Mesendoderm (in vitro differentiated cells): ENCODE measurements around the gene PPP4C.

Experiments used
- DNase-seq: peaks from one replicate; pipeline ENCODE4 v3.0.0; 2013
- H2AK5ac ChIP-seq: 2 replicates; pipeline ENCODE4 v1.6.1; 2013; ENCODE audit warnings: low read length, inconsistent platforms
- H2BK120ac ChIP-seq: 2 replicates; pipeline ENCODE4 v1.6.1; 2013; ENCODE audit warnings: low read depth, mild to moderate bottlenecking, low read length, moderate library complexity, mixed read lengths
- H2BK15ac ChIP-seq: replicated peaks from 2 replicates; pipeline ENCODE4 v1.6.1; 2013; ENCODE audit warnings: low read depth, mild to moderate bottlenecking, moderate library complexity
- H2BK5ac ChIP-seq: 2 replicates; pipeline ENCODE4 v1.6.1; 2013; ENCODE audit warnings: low read length, inconsistent platforms
- H3K18ac ChIP-seq: 2 replicates; pipeline ENCODE4 v1.6.1; 2013; ENCODE audit warnings: mild to moderate bottlenecking, low read length, mixed read lengths
- H3K23ac ChIP-seq: one replicate; pipeline ENCODE4 v1.6.1; 2013; ENCODE audit warnings: low read length
- H3K27ac ChIP-seq: 2 replicates; pipeline ENCODE4 v1.5.1; 2013; ENCODE audit warnings: low read depth, mild to moderate bottlenecking, inconsistent platforms, low read length, moderate library complexity
- H3K27me3 ChIP-seq: 2 replicates; pipeline ENCODE4 v1.6.1; 2013; ENCODE audit warnings: low read length, control low read depth, mild to moderate bottlenecking, inconsistent platforms; ENCODE audit not compliant: insufficient read depth, poor library complexity
- H3K36me3 ChIP-seq: 2 replicates; pipeline ENCODE4 v1.6.1; 2013; ENCODE audit warnings: low read length, inconsistent platforms; ENCODE audit not compliant: control insufficient read depth, insufficient read depth
- H3K4ac ChIP-seq: one replicate; pipeline ENCODE4 v1.6.1; 2013; ENCODE audit warnings: low read depth, mild to moderate bottlenecking, low read length, moderate library complexity
- H3K4me1 ChIP-seq: 2 replicates; pipeline ENCODE4 v1.6.1; 2013; ENCODE audit warnings: low read depth, low read length, inconsistent platforms; ENCODE audit not compliant: control insufficient read depth
- H3K4me2 ChIP-seq: 2 replicates; pipeline ENCODE4 v1.6.1; 2013; ENCODE audit warnings: low read length
- H3K4me3 ChIP-seq: 2 replicates; pipeline ENCODE4 v1.5.1; 2013; ENCODE audit warnings: mild to moderate bottlenecking, low read length
- H3K56ac ChIP-seq: one replicate; pipeline ENCODE4 v1.6.1; 2013; ENCODE audit warnings: low read length
- H3K79me1 ChIP-seq: 2 replicates; pipeline ENCODE4 v1.6.1; 2013; ENCODE audit warnings: low read length, inconsistent platforms
- H3K79me2 ChIP-seq: 2 replicates; pipeline ENCODE4 v1.6.1; 2013; ENCODE audit warnings: mild to moderate bottlenecking, low read length; ENCODE audit not compliant: control insufficient read depth, insufficient read depth
- H3K9ac ChIP-seq: 2 replicates; pipeline ENCODE4 v1.6.1; 2013; ENCODE audit warnings: low read length, inconsistent platforms
- H4K5ac ChIP-seq: one replicate; pipeline ENCODE4 v1.6.1; 2013; ENCODE audit warnings: low read length
- H4K8ac ChIP-seq: one replicate; pipeline ENCODE4 v1.6.1; 2013; ENCODE audit warnings: low read depth, mild to moderate bottlenecking, control low read depth, low read length, moderate library complexity
- WGBS: extraction: QIAGEN DNeasy Blood & Tissue Kit; methylation state at CpG from one replicate; pipeline ENCODE4 v1.1.7; 2013; ENCODE audit warnings: low lambda C conversion rate, missing lambda C conversion rate; ENCODE audit not compliant: insufficient coverage; ENCODE audit errors: extremely low coverage; 5-methylcytosine and 5-hydroxymethylcytosine counted together

Gene PPP4C

DNA sequence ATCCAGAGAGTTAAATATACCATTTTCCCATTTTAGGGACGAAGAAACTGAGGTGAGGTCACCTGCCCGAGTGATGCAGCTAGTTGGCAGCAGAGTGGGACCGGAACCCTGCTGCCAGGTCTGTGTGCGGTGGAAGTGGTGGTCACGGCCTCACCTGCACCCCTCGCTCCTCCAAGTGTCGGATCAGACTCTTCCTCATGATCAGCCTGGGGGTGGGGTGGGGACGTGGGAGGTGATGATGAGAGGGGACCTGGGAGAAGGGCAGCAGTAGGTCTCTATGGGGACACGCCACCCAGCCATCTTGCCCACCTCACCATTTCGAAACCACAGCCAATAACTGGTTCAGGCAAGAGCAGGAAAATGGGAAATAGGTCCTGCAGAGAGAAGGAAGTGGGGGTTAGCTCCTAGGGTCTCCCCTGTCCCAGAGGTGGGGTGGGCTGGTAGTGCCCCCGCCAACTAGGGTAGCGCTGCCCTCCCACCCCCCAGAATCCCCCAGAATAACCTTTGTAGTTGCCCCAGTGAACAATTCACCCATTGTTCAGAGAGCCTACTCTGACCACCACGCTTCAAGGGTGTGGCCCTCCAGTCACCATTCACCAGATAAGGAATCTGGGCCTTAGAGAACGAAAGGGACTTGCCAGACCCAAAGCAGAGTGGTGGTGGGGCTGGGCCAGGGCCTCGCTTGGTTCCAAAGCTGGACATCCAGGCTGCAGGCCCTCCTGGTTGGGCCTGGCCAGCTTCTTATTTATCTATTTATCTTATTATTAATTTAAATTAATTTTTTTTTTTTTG lies 32.5 kb downstream of the PPP4C start:
- no peak overlapping the region for H2BK15ac ChIP-seq
- H3K79me1 ChIP-seq = no peaks in the 10 kb centered on the region
- no peaks in the 10 kb centered on the region for H3K27me3 ChIP-seq
- no peaks in the 10 kb centered on the region for H3K36me3 ChIP-seq
- H3K4me2 ChIP-seq = no peak overlapping the region
- H3K56ac ChIP-seq = no peak overlapping the region
- no peak for DNase-seq
- no CpG with 5 or more reads among the region's 15 CpGs for WGBS
- no peak overlapping the region for H4K5ac ChIP-seq
- H4K8ac ChIP-seq = no peak overlapping the region
- no peak overlapping the region for H3K18ac ChIP-seq
- H3K23ac ChIP-seq = no peak overlapping the region
- no peak overlapping the region for H3K9ac ChIP-seq
- H2AK5ac ChIP-seq = no peak overlapping the region
- H3K27ac ChIP-seq = no peak overlapping the region
- no peak overlapping the region for H2BK120ac ChIP-seq
- no peak overlapping the region for H2BK5ac ChIP-seq
- no peaks in the 10 kb centered on the region for H3K79me2 ChIP-seq
- H3K4me1 ChIP-seq = no peaks in the 10 kb centered on the region
- H3K4me3 ChIP-seq = no peak overlapping the region
- H3K4ac ChIP-seq = no peak overlapping the region

DNA sequence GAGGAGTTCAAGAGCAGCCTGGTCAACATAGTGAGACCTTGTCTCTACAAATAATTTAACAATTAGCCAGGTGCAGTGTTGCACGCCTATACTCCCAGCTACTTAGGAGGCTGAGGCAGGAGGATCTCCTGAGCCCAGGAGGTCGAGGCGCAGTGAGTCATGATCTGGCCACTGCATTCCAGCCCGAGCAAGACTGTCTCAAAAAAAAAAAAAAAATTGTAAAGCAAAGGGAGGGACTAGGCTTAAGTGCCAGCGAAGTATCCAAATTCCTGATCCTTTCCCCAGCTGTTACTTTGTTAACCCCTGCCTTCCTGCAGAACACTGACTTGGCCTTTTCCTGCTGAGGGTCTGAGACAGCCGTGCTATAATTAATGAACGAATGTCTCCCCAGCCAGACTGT lies 34.9 kb downstream of the PPP4C start:
- no peak overlapping the region for H3K56ac ChIP-seq
- no peak for DNase-seq
- H3K4me2 ChIP-seq = no peak overlapping the region
- H2AK5ac ChIP-seq = no peak overlapping the region
- H3K23ac ChIP-seq = no peak overlapping the region
- H3K27ac ChIP-seq = no peak overlapping the region
- no peak overlapping the region for H2BK15ac ChIP-seq
- no peaks in the 10 kb centered on the region for H3K4me1 ChIP-seq
- no peak overlapping the region for H4K8ac ChIP-seq
- H3K4ac ChIP-seq = no peak overlapping the region
- H4K5ac ChIP-seq = no peak overlapping the region
- H3K18ac ChIP-seq = no peak overlapping the region
- no peak overlapping the region for H3K9ac ChIP-seq
- H3K27me3 ChIP-seq = no peaks in the 10 kb centered on the region
- no CpG with 5 or more reads among the region's 7 CpGs for WGBS
- H2BK120ac ChIP-seq = no peak overlapping the region
- no peak overlapping the region for H2BK5ac ChIP-seq
- no peaks in the 10 kb centered on the region for H3K79me1 ChIP-seq
- H3K36me3 ChIP-seq = no peaks in the 10 kb centered on the region
- H3K4me3 ChIP-seq = no peak overlapping the region
- no peaks in the 10 kb centered on the region for H3K79me2 ChIP-seq

DNA sequence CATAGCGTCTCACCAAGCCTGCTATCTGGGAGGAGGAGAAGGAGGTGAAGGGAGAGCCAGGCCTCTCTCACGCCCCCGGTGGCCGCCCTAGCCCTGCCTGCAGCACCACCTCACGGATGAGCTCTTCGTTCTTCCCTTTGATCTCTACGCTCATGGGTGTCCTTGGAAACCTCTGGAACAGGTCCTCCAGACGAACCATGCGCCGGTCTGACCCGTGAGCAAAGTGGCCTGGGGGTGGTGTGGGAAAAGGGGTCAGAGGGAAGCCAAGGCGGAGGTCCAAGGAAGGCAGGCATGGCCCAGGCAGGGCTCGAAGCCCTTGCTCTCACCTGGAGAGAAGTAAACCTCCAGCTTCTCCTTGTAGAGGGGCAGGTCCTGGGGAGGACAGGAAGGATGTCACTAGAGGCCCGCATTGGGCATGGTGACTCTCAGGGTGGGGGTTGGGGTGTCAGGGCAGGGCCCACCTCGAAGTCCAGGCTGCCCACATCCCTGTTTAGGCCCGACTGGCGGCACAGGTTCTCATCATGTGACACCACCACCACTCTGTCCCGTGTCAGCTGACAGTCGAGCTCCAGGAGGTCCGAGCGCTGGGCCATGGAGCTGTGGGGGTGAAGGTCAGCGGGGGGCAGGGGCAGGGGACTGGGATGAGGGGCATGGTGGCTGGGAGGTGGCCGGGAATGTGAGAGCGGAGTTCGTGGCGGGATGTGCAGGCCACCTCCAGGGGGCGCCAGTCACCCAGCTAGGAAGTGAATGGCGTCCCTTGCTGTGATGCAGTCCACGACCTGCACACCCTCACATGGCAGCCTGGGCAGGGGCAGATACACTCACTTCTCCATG lies 36.6 kb downstream of the PPP4C start:
- peak; percentile 74 for DNase-seq
- Histone ChIP-seq H2AK5ac (no peak overlapping the region), H3K4ac (no peak overlapping the region)

DNA sequence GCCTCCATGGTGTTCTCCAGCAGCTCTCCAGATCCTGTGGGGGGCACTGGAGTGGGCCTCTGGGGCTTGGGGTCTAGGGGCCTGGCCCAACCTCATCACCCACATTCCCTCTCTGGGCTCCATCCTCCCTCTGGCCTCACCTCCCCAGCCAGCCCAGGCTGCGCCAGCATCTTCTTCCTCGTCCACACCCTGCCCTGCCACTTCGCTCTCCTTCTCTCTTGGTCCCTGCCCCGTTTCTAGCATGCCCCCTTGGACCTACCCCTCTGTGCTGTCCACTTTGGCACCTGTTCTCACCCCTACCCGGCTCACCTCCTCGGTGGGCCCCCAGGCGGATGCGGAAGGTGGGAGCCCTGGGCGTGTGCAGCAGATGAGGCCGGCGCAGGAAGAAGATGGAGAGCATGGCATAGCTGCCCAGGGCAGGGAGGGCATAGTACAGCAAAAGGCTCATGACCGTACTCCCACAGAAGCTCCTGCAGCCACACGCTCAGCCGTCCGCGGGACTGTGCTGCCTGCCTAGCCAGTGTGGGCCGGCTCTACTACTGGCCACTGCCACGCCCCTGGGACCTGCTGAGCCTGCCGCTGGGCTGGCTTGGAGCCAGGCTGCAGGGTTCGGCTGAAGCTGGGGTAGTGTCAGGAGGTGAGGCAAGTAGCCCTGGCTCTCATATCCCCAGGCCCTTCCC lies 37.4 kb downstream of the PPP4C start, which contains the start of gene GDPD3:
Gene GDPD3, minus strand, starts transcription at position 507 of the 680 bp plus-strand sequence. Its CDS starts 59 bp downstream, at position 448.
- Histone ChIP-seq H2BK120ac (no peak within 1 kb of the TSS), H2AK5ac (no peak within 1 kb of the TSS), H3K4ac (no peak within 1 kb of the TSS), H3K27ac (no peak within 1 kb of the TSS), H2BK5ac (no peak within 1 kb of the TSS), H4K5ac (no peak within 1 kb of the TSS), H4K8ac (no peak within 1 kb of the TSS), H3K79me1 (no peaks in the 10 kb centered on the region), H3K4me3 (no peak within 1 kb of the TSS), H3K27me3 (no peaks in the 10 kb centered on the region), H3K56ac (no peak within 1 kb of the TSS), H3K18ac (no peak within 1 kb of the TSS), H3K23ac (no peak within 1 kb of the TSS), H3K9ac (no peak within 1 kb of the TSS), H3K4me1 (no peaks in the 10 kb centered on the region), H3K4me2 (no peak within 1 kb of the TSS), H2BK15ac (no peak within 1 kb of the TSS), H3K36me3 (peaks cover 4% of the 10 kb centered on the region), H3K79me2 (no peaks in the 10 kb centered on the region)
- WGBS = no CpG with 5 or more reads among the region's 20 CpGs
- no peak for DNase-seq

More for the DNA sequence above, 36.6 kb downstream of the PPP4C start:
- H3K9ac ChIP-seq = no peak overlapping the region
- WGBS = no CpG with 5 or more reads among the region's 29 CpGs
- H3K4me1 ChIP-seq = no peaks in the 10 kb centered on the region
- H3K27ac ChIP-seq = no peak overlapping the region
- no peak overlapping the region for H2BK15ac ChIP-seq
- peaks cover 2% of the 10 kb centered on the region for H3K36me3 ChIP-seq
- H3K18ac ChIP-seq = no peak overlapping the region
- no peak overlapping the region for H3K4me3 ChIP-seq
- H4K5ac ChIP-seq = no peak overlapping the region
- H3K4me2 ChIP-seq = no peak overlapping the region
- H2BK5ac ChIP-seq = no peak overlapping the region
- H3K56ac ChIP-seq = no peak overlapping the region
- no peak overlapping the region for H2BK120ac ChIP-seq
- no peaks in the 10 kb centered on the region for H3K79me2 ChIP-seq
- no peak overlapping the region for H3K23ac ChIP-seq
- H3K79me1 ChIP-seq = no peaks in the 10 kb centered on the region
- no peak overlapping the region for H4K8ac ChIP-seq
- H3K27me3 ChIP-seq = no peaks in the 10 kb centered on the region

DNA sequence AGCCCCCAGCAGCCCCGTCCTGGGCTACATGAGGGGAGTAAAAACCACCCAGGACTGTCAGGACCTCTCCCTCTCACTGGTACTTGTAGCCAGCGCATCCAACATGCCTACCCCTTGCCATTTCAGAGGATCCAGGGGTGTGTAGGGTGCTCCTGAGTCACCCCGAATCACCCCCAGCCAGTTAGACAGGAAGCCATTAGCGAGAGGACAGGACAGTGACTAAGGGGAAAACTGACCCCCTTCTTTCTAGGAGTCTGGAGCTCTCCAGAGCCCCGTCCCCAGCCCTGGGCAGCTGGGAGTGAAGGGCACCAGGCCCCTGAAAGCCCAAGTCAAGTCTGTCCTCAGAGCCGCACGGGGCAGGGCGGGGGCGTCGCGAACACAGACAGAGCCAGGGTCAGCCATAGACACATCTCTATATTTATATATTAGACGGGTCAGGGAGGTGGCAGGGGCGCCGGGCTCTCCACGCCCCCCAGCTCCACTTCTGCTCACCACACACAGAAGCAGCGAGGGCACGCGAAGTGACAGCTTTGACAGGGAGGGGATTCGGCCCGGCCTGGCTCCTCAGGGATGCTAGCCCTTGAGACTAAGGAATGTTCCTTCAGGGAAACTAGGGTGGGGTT lies 38.0 kb downstream of the PPP4C start:
- Histone ChIP-seq H2AK5ac (no peak overlapping the region), H3K79me1 (no peaks in the 10 kb centered on the region), H2BK120ac (no peak overlapping the region), H3K27ac (no peak overlapping the region), H3K4me3 (no peak overlapping the region), H3K27me3 (no peaks in the 10 kb centered on the region), H3K36me3 (peaks cover 4% of the 10 kb centered on the region), H2BK5ac (no peak overlapping the region), H3K23ac (no peak overlapping the region), H3K56ac (no peak overlapping the region), H4K8ac (no peak overlapping the region), H3K4ac (no peak overlapping the region), H3K4me2 (no peak overlapping the region), H3K79me2 (no peaks in the 10 kb centered on the region), H3K18ac (no peak overlapping the region), H2BK15ac (no peak overlapping the region), H3K4me1 (no peaks in the 10 kb centered on the region), H4K5ac (no peak overlapping the region), H3K9ac (no peak overlapping the region)
- no peak for DNase-seq
- no CpG with 5 or more reads among the region's 20 CpGs for WGBS
